ENCODE results near the gene RAB11FIP2.

The RAB11FIP2 gene

DNA sequence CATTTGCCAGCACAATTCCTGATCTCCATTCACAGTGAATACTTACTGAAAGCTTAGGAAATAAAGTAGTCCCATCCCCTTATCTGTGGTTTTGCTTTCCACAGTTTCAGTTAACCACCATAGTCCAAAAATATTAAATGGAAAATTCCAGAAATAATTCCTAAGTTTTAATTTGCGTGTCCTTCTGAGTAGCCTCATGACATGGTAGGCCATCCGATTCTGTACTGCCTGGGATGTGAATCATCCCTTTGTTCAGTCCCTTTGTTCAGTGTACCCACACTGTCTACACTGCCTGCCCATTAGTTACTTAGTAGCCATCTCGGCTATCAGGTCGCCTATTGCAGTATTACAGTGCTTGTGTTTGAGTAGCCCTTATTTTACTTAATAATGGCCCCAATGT, 14.2 kb downstream of the RAB11FIP2 start:
- DNase-seq = no peak

DNA sequence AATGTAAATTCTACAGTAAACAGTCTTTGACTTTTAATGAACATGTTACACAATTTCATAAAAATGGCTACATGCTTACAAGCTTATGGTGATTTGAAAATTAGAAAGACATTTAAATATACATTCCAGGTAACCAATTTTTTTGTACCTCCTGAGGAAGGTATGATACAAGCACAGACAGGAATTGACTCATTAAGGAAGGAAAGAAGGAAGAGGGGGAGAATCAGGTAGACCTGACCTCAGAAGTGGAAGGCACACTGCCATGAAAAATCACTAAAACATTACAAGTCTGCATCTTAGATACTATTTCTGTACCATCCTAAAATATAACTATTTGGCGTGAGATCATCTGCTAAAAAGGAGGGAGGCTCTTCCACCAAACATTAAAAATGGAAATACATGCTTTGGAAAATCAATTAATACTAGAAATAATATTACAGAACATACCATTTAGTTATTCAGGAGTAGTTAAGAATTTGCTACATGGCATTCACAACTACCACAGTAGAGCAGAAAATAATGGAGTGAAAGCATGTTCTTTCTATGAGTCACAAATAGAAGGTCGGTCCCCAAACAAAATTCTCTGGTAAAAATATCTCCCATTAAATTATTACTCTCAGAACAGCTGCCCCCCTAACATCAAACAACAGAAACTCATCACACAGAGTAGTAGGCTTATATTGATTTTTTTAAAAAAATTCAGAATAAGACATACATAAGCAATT, 15.2 kb downstream of the RAB11FIP2 start:
- no peak for DNase-seq

DNA sequence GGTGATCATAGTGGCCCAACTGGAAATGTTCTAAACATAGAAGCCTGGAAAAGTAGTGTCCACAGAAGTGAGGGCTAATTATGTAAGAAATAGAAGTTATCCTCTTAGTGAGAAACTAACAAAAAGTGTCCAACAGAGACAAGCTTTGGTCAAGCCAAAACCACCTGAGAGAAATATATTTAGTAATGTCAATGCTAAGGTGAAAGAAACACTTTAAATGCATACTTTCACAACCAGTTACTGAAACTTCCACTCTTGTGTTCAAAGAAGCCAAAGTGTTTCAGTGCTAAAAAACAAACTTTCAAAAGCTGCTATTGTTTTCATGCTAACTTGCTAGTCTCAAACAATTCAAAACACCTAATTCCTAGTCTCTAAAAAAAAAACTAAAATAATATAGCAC, 18.1 kb downstream of the RAB11FIP2 start:
- DNase-seq = no peak

- DNase-seq = no peak
Observed at GRCh38 chr10:118027397-118027796, 19.3 kb downstream of the RAB11FIP2 start.

DNA sequence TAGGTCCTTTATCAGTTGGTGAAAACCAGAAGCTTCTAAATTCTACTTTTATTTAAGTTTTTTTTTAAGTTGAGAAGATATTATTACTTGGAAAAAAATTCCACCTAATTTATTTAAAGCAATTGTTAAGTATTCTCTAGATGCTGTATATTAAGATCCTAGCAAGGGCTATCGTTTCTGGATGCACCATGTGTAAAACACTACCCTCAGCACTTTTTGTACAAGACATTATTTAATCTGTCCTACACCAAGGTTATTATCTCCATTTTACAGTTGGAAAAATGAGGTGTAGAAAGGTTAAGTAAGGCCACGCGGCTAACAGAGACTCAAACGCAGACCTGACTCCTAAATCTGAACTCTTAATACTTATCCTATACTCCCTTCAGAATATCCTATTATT, 19.8 kb downstream of the RAB11FIP2 start:
- DNase-seq = no peak

DNA sequence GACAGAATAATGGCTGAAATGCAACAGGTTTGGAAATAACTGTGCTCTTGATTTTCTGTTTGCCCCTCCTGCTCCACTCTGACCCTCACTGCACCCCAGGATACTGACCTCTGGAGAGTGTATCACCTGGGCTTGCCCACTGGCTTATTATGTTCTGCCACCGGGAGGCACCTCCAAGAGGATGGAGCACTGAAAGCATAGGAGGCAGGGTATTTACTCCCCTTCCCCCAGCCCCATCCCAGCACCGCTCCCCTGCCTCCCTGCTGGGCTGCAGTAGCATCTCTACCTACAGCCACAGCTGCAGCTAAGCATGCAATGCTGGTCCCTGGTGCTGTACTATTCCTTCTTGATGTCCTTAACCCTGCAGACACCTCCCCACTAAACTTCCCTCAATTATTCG, 26.4 kb downstream of the RAB11FIP2 start:
- DNase-seq = no peak

- DNase-seq = no peak
Observed at GRCh38 chr10:118017850-118018249, 28.9 kb downstream of the RAB11FIP2 start.

- no peak for DNase-seq
Observed at GRCh38 chr10:118017071-118017740, 29.5 kb downstream of the RAB11FIP2 start.

- no peak for DNase-seq
Observed at GRCh38 chr10:118012952-118013525, 33.7 kb downstream of the RAB11FIP2 start.

DNA sequence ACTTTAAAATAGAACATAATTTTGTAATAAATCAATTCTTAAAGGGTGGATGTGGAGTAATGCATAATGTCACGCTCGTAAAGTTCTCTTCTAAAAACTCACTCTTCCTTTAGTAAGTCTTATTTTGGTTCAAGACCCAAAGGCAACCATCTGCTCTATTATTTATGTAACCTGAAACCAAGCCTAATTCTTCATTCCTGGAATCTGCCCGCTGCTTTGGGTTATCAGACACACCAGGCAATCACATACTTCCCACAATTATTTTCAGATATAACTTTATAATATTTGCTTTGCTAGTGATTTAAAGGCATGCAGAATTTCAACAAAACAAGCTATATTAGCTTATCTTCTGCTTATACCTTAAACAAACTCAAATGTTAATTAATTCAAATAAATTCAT, 39.0 kb downstream of the RAB11FIP2 start:
- DNase-seq = no peak

GRCh38 chr10:118003126-118003525, 43.6 kb downstream of the RAB11FIP2 start:
- DNase-seq = no peak

GRCh38 chr10:118002581-118002980, 44.2 kb downstream of the RAB11FIP2 start:
- DNase-seq = no peak

DNA sequence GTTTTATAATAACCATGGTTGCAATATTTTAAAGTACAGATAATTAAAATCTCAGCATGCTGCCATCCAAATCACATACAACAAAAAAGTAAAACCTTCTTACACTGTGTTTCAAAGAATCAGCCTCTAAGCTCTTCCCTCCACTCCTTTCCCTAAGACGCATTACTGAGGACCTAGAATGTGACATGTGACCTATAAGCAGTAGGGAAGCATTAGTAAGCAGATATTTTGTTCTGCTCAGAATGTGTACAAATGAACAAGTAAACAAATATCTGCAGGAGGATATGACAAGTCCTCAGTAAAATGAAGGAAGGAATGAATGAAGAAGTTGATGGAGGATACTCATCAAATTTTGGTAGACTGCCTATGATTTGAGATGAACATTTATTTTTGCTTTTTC, 49.1 kb downstream of the RAB11FIP2 start:
- DNase-seq = no peak

- no peak for DNase-seq
Observed at GRCh38 chr10:117996709-117997108, 50.0 kb downstream of the RAB11FIP2 start.

DNA sequence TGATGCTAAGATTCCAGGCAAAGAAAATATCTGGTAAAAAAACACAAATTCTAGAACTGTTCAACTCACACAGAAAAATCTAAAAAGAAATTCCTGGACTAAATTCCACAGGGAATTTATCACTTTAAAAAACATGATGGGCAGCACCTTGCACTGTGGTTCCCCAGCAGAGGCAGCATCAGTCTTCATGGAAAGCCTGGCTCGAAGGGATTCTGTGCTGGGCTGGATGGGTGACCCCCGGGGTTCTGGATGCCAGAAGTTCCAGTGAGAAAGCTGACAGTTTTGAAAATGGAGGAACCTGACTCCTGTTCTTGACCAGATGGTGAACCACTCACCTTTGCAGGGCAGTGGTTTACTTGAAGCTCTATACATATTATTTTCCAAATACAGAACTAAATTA, 52.0 kb downstream of the RAB11FIP2 start:
- no peak for DNase-seq

DNA sequence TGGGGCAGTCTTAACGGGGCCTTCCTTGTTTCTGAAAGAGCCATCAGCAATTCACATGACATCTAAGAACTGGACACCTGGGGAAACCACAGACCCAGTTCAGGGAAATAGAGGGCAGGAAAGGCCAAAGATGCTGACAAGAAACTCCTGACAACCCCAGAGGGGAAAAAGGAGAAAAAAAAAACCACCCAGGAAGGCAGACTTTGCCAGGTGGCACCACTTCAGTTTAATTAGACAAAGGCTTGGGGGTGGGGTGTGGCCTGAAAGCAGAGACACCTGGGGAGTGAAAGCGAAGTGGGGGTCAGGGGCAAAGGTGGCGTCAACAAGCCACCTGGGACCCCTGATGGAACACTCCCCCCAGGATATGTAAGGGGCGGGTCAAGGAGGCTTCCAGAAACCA, 53.6 kb downstream of the RAB11FIP2 start:
- no peak for DNase-seq

GRCh38 chr10:117991701-117992100, 55.0 kb downstream of the RAB11FIP2 start:
- no peak for DNase-seq

DNA sequence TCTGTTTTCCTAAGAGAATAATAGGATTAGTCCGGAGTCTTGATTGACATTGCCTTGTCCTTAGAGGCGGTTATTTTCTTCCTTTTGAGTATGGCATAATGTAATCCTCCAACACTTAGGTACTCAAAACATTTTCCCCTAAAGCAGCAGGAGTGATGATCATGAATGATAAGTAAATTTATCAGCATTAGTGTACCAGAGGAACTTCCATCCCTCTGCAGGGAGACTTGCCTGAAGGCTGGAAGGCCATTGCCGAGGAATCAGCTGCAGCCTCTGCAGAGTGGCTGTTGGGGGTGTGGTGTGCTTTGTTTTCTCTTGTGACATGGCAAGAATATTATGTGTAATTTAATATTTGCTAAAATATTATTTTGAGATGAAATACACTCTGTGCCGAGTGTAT, 56.8 kb downstream of the RAB11FIP2 start:
- DNase-seq = no peak

GRCh38 chr10:117988814-117989213, 57.9 kb downstream of the RAB11FIP2 start:
- DNase-seq = no peak

DNA sequence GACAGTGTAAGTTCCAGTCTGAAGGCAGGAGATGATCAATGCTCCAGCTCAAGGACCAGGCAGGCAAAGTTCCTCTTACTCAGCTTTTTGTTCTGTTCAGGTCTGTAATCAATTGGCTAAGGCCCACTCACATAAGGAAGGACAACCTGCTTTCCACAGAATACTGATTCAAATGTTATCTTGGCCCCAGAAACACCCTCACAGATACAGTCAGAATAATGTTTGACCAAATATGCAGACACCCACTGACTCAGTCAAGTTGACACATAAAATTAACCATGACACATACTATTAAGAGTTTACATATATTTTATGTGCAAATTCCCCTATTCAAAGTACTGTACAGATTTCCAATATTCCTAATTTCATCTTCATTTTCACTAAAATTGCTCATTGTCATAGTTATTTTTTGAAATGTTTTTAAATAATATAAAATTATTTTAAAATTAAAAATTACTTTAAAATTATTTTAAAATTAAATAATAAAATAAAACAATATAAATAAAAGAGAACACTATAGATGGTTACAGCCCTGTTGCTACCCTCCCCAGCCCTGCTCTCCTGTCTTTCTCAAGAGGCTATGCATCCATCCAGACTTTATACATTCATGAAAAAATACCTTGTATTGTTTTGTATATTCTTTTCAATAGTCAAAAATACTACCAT, 59.4 kb downstream of the RAB11FIP2 start:
- DNase-seq = no peak

GRCh38 chr10:117983961-117984360, 62.8 kb downstream of the RAB11FIP2 start:
- no peak for DNase-seq

- DNase-seq = no peak
Observed at GRCh38 chr10:117980755-117981702, 65.7 kb downstream of the RAB11FIP2 start.

- no peak for DNase-seq
Observed at GRCh38 chr10:117980216-117980615, 66.5 kb downstream of the RAB11FIP2 start.

Measured in NCI-H446 treated with DMSO at 0.1 percent for 48 hours (cell line).